ENCODE results near the gene IRF4.

IRF4 gene

GRCh38 chr6:382883-383810 is 8.4 kb upstream of the IRF4 start:
- DNase-seq: no peak

GRCh38 chr6:383856-384255 is 7.7 kb upstream of the IRF4 start:
- DNase-seq: no peak

GRCh38 chr6:384898-385297 is 6.7 kb upstream of the IRF4 start:
- no peak for DNase-seq

GRCh38 chr6:385614-386013 is 5.9 kb upstream of the IRF4 start:
- no peak for DNase-seq

GRCh38 chr6:386688-387266 is 4.8 kb upstream of the IRF4 start:
- DNase-seq: no peak

- no peak for DNase-seq
Measured at GRCh38 chr6:387293-387741, 4.2 kb upstream of the IRF4 start.

DNA sequence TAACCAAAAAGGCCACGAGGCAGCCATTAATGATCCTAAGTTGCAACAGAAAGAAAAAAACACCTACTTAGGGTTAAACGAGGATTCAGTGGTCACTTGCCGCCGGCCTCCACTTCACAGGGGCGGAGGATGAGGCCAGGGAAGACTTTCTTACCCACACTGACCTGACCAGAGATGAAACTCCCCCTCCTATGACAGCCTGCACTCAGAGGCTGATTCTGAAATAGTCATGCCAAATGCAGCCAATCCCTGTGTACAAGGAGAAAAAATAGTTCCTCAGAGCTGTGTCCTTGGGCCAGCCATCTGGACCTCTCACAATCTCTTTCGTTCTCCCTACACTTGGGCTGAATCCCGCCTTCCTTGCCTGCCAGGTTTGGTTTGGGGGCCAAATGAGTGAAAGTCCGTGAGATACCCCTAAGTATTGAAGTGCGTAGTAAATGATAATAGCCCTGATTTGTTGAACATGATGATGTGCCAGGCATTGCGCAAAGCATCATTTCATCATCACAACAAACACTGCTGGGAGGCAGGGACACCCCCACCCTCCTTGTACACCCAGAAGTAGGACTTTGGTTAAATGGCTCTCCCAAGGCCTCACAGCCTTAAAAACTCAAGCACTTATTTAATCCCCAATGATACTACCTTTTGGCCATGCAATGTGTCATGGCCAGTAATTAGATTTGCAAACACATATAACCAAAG is 3.2 kb upstream of the IRF4 start:
- no peak for DNase-seq

- no peak for DNase-seq
Measured at GRCh38 chr6:389143-389542, 2.4 kb upstream of the IRF4 start.

DNA sequence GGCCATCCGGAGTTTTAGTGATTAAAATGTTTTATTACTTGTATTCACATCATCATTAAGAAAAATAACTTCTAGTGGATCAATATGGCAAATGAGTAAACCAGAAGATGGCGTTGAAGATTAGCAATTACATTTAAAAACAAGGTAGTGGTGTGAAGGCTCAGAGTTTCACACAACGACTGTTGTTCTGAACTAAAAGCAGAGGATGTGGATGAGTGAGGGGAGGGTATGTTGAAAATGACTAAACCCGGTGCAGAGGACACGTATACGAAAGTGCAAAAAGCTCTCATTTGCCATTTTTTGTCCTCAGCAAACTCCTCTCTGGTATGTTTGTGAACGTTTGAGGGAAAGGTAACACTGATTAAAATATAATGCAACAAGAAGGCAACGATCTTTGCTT is 1.9 kb upstream of the IRF4 start:
- no peak for DNase-seq

DNA sequence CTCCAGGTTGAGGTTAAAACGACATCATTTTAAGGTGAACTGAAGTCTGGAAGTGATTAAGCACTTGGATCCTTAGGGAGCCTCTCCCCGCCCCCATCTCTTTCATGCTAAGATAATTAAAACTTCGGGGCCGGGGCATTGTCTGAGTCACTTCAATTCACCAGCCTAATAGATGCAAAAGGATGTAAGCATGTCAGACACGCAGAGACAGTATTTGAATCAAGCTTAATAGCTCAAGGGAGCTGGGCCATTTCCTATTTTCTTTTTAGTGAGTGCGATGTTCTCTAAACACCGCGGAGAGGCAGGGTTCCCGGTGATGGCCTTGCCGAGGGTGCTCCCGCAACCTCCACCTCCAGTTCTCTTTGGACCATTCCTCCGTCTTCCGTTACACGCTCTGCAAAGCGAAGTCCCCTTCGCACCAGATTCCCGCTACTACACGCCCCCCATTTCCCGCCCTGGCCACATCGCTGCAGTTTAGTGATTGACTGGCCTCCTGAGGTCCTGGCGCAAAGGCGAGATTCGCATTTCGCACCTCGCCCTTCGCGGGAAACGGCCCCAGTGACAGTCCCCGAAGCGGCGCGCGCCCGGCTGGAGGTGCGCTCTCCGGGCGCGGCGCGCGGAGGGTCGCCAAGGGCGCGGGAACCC is 516 bp upstream of the IRF4 start:
- DNase-seq: peak in 1 of 2 experiments; percentile 22

DNA sequence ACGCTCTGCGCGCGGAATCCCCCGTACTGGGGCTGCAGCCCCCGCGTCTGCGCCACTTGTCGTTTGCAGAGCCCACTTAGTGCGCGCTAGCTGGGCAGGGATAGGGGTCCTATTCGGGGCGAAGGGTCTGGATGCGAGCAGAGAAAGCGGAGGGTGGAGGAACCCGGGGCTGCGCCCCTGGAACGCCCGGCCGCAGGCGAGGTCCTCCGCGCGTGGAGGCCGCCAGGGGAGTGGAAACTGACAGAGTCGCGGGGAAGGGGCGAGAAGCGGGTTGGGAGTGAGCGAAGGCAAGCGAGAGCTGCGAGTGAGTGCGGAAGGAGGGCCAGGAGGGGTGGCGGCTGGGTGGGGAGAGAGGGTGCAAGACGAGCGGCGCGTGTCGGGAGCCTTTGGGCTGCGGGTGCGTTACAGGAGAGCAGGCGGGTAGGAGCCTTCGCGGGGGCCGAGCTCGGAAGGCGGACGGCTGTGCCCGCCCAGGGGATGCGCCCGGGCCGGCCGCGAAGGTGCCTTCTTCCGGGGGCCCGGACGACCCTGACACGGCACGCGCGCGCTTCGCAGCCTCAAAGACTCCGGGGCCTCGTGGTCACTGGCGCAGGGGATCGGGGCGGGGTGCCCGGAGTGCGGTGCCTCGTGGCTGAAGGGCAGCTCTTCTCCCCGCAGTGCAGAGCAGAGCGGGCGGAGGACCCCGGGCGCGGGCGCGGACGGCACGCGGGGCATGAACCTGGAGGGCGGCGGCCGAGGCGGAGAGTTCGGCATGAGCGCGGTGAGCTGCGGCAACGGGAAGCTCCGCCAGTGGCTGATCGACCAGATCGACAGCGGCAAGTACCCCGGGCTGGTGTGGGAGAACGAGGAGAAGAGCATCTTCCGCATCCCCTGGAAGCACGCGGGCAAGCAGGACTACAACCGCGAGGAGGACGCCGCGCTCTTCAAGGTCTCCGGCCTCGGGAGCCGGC is 1.2 kb downstream of the IRF4 start:
- peak in 1 of 2 experiments; percentile 63 for DNase-seq

DNA sequence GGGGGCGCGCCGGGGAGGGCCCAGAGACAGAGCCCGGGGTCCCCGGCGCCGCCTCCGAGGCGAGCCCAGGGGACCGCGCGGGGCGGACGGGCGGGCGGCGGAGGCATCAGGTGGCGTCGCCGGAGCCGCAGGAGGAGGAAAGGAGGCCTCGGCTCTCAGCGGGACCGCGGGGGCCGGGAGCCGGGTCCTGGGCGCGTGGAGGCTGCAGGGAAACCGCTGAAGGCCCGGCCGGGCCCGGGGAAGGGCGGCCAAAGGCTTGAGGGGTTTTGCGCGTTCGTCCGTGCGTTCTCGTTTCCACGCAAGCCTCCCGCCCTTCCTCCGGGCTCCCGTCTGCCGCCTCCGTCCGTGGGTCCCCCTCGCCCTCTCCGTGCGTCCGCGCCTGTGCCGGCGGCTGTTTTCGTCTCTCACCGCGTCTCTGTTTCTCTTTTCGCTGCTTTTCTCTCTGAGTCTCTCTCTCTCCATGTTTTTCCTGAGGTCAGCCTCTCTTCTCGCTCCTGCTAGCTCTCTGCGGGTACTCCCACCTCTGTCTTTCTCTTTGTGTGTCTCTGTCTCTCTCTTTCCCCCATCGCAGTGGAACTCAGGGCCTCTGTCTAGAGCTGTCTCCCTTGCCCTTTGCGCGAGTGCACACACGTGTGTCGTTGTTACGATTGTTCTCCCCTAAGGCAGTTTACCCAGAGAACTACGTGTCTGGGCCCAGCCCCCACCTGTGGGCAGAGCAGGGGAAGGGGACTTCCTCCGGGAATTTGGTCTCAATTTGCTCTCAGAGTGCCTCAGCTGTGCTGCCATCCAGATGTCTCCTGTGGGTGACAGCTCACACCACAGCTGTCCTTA is 2.1 kb downstream of the IRF4 start:
- DNase-seq: peak in 1 of 2 experiments; percentile 63

DNA sequence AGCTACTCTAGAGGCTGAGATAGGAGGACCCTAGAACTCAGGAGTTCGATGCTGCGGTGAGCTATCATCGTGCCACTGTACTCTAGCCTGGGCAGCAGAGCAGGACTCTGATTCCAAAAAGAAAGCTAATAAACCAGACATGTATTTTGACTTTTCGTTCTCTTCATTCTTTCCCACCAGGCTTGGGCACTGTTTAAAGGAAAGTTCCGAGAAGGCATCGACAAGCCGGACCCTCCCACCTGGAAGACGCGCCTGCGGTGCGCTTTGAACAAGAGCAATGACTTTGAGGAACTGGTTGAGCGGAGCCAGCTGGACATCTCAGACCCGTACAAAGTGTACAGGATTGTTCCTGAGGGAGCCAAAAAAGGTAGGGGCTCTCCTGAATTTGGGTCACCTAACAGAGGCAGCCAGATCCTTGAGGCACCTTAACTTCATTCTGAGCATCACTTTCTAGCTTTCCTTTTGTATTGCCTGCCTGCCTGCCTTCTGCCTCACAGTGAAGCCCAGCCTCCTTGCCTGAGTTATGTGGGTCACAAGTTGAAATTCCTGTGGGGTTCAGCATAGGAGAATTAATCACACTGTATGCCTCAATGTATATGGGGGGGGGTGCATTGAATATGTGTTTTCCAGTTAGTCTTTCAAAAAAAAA is 3.2 kb downstream of the IRF4 start:
- DNase-seq: no peak

DNA sequence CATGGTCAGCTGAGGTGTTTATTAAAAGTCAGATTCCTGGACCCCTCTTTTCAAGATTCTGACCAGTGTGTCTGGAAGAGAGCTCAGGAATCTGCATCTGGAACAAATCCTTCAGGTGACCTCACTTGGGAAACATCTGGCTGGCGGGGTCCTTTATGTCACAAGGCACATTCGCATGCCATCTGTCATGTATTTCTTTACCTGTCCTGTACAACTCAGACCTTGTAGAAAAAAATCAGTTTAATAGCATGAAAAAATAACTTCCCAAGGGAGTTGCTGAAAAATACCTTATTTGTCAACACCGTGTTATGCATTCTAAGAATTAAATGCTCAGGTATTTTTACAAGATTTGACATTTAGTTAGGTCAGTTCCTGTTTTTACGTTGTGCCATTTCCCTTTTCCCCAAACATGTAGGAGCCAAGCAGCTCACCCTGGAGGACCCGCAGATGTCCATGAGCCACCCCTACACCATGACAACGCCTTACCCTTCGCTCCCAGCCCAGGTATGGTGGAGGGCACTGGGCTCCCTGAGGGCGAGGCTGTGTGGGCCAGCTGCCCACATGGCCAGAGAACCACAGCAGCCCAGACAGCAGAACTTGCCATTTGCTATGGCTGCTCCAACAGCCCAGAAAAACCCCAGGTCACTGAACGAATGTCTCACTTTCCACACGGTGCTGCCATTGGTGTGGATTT is 4.0 kb downstream of the IRF4 start:
- DNase-seq: no peak

DNA sequence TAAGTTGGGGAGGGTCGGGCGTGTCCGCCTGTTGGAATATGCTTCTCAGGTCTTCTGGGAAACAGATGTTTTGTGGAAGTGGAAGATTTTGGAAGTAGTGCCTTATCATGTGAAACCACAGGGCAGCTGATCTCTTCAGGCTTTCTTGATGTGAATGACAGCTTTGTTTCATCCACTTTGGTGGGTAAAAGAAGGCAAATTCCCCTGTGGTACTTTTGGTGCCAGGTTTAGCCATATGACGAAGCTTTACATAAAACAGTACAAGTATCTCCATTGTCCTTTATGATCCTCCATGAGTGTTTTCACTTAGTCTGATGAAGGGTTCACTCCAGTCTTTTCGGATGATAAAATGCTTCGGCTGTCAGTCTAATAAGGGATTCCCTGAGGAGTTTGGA is 4.6 kb downstream of the IRF4 start:
- DNase-seq: no peak

GRCh38 chr6:397056-397455 is 5.5 kb downstream of the IRF4 start:
- no peak for DNase-seq

GRCh38 chr6:397604-398003 is 6.1 kb downstream of the IRF4 start:
- no peak for DNase-seq

GRCh38 chr6:398065-398464 is 6.5 kb downstream of the IRF4 start:
- no peak for DNase-seq

DNA sequence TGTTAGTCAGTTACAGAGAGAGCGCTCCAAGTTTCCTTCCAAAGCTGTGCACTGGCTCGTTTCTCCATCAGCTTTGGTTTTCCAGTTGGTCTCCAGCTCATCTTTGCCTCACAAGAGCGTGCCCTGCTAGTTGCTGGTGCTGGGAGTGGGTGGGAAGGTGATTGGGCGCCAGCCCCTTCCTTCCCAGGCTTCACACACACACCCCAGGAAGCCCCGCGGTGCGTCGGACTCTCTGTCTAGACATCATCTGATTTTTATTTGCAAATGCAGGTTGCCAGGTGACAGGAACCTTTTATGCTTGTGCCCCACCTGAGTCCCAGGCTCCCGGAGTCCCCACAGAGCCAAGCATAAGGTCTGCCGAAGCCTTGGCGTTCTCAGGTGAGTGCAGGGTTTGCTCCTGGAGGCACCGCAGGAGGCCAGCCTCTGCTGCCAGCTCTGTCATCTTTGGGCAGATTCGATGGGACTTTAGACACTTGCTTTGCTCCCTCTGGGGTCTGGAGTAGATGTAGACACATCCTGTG is 7.1 kb downstream of the IRF4 start:
- no peak for DNase-seq
